Skeletal muscle cell (primary cell): ENCODE measurements around the gene UTP15.

Experiments used
- DNase-seq: peaks from one replicate; pipeline ENCODE4 v3.0.0-alpha.2; 2010; ENCODE audit warnings: low read depth
- H3K4me3 ChIP-seq: 2 replicates; pipeline ENCODE4 v1.5.1; 2011; ENCODE audit warnings: low read depth, mild to moderate bottlenecking, control low read depth, low read length, moderate library complexity

UTP15 gene

DNA sequence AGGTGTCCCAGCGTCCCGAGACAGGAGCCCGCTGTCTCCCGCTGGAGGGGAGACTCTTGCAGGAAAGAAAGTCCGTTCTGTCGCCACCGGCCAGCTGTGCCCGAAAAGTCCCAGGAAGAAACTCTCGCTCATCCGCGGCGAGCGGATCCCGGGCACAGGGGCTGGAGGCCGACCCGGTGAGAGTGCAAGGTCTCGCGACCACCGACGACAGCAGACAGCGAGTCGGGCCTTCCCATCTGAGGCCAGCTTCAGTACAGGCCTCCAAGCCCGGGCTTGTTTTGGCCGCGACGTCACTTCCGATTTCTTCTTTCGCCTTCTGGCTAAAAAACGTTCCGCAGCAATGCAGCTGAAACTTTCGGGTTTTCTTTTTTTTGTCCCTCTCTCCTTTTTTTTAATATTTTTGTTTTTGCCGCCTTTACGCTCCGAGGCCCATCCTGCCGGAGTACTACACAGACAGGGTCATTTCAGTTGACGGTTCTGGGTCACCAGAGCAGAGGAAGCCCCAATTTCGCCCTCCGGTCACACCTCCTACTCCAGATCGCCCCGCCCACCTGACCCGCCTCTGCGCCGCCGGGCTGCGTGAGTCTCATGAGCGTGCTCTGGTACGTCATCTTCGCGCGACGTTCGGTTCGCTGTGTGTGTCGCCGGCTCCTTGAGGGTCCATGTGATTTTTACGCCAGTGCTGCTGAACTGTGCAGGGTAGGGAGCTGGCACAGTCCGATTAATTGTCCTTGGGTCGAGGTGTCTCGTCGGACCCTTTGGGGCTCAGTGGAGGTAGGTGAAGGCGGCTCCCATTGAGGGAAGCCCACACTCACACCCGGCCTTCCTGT, at the start of gene UTP15, which contains the start of gene ANKRA2:
UTP15 (plus strand) TSS at position 605 of the 830 bp plus-strand sequence. CDS start 1,602 bp downstream, outside the sequence.
ANKRA2 (minus strand) TSS at position 501 of the 830 bp plus-strand sequence. CDS start 2,758 bp downstream, outside the sequence.
- H3K4me3 ChIP-seq, result peak within 1 kb of the TSS; percentile 88
- peak; percentile 95 for DNase-seq

- DNase-seq, result peak; percentile 27
- H3K4me3 ChIP-seq, result no peak overlapping the region
Measured at GRCh38 chr5:73519531-73520283, 45.8 kb upstream of the UTP15 start.

GRCh38 chr5:73522989-73523388, 42.6 kb upstream of the UTP15 start:
- DNase-seq, result no peak

GRCh38 chr5:73523861-73524260, 41.7 kb upstream of the UTP15 start:
- no peak for DNase-seq

More at GRCh38 chr5:73522989-73523388, 42.6 kb upstream of the UTP15 start:
- no peak overlapping the region for H3K4me3 ChIP-seq

DNA sequence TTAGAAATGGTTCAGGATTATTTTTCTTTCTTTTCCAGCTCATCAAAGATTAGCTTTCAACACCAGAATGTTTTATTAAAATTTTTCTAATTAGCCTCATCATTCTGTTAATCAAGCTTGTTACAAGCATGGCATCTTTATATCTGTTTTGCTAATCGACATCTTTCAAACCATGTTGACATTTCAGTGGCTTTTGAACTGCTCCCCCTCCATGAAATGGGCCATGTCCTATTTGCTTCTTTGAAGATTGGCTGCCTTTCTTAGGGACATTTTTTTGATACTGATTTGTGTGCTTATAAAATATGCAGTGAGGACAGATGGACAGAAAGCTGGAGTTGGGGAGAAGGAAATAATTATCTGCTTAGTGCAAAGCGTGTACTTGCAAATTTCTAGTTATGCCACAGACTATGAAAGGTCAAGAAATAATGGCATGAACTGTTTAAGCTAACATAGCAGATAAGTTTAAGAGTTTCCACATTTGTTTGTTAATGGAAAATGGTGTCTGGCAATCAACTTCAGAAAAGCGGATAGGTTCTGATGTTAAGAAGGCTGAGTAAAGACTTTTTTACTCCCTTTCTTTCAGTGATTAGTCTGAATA, 39.8 kb upstream of the UTP15 start:
- DNase-seq, result no peak
- no peak overlapping the region for H3K4me3 ChIP-seq

More at GRCh38 chr5:73523861-73524260, 41.7 kb upstream of the UTP15 start:
- H3K4me3 ChIP-seq, result no peak overlapping the region

DNA sequence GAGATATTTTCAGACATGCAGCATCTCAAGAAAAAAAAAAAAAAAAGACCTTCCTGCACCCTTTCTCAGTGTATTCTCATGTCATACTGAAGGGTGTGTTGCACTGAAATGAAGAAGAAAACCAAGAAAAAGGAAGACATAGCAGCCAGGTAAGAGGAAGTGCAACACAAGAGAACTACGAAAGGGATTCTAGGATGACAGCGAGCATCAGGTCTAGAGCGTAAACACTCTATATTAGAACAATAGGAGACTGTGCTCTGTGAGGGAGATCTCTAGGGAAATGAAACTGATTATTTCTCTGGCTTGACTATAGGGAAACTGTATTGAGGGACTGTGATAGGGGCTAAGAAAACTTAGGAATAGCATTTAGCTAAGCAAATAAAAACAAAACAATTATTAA, 37.3 kb upstream of the UTP15 start:
- no peak for DNase-seq
- no peak overlapping the region for H3K4me3 ChIP-seq

DNA sequence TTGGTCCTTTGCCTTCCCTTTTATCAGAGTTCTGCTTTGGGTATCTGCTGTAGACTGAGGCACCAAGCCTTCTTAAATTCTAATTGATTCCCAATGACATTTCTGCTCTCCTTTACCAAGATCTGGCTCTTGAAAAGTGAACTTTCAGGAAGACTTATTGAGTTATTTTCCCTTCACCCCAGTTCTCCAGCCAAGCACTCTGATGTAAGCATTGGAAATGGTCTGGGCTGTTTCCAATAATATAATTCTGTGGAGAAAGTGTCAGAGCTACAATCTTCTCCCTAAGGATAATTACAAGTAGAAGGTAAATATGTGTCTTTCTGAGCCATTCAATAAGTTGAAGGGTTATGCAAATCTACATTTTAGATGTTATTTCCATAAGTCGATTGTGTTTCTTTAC, 36.5 kb upstream of the UTP15 start:
- no peak for DNase-seq
- no peak overlapping the region for H3K4me3 ChIP-seq

DNA sequence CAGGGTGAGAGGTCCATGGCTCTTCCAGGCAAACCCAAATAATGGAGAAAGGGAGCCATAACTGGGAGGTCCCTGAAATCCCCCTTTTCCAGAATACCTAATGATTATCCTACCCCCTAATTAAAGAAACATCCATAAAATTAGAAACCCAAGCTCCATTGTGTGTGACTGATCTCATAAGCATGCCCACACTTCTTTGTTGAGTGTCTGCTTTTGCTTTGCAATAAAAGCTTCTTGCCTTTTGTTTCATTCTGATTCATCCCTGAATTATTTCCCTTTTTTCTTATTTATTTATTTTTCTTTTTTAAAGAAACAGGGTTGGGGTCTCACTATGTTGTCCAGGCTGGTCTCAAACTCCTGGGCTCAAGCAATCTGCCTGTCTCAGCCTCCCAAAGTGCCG, 34.2 kb upstream of the UTP15 start:
- no peak overlapping the region for H3K4me3 ChIP-seq
- DNase-seq, result no peak

DNA sequence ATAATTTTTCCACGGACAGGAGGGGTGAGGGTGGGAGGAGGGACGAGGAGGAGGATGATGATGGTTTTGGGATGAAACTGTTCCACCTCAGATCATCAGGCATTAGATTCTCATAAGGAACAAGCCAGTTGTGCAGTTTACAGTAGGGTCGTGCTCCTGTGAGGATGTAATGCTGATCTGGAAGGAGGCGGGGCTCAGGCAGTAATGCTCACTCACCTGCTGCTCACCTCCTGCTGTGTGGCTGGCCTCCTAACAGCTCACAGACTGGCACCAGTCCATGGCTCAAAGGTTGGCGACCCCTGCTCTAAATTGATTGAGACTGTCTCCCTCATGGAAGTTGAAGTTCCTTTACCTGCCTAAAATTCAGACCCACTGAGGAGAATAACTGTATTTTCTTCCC, 33.3 kb upstream of the UTP15 start:
- H3K4me3 ChIP-seq, result no peak overlapping the region

DNA sequence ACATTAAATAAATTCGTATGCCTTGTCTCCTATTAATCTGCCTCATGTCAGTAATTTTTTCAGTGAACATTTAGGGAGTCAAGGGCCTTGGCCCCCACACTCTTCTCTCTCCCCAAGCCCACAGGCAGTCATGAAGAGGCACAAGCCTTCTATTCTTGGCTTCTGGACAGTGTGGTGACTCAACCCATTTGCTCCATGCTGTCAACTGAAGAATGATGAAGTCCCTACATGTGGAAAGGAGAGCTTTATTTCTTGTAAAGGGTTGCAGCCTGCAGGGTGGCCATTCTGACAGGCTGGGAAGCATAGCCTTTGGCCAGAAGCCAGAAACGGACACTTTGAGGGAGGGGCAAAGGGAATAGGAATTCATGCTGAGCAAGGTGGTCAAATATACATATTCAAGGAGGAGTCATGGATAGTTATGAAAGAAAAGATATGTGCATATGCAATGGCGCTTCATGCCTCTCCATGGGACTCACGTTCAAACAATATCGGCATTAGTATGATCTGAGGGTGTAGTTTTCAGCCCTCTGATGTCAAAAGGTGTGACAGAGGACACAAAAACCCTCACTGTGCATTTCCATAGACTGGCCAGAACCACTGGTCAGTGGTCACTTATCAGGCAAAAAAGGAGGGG, 31.4 kb upstream of the UTP15 start:
- no peak for DNase-seq
- H3K4me3 ChIP-seq, result no peak overlapping the region

More for the DNA sequence above, 33.3 kb upstream of the UTP15 start:
- no peak for DNase-seq

GRCh38 chr5:73534971-73535370, 30.6 kb upstream of the UTP15 start:
- H3K4me3 ChIP-seq, result no peak overlapping the region
- no peak for DNase-seq

GRCh38 chr5:73539730-73540129, 25.8 kb upstream of the UTP15 start:
- no peak overlapping the region for H3K4me3 ChIP-seq
- DNase-seq, result no peak

GRCh38 chr5:73540192-73540591, 25.4 kb upstream of the UTP15 start:
- no peak overlapping the region for H3K4me3 ChIP-seq
- peak; percentile 34 for DNase-seq

DNA sequence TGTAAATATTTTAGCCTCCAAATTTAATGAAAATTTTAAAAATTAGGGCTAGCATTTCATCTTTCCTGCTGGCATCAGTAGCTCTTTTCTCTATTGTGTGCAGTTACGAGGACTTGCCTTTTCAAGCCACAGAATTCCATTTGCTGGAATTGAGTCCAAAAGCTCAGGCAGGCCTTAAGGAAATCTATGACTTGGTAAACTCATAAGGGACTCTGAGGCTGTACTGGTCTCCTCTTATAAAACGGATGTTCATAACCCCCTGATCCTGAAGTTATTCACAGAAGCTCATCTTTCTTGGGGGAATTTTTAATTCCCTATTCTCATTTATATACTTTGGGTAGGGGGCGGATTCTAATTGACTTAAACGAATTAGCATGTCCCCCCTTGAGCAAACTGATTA, 23.5 kb upstream of the UTP15 start:
- no peak for DNase-seq

GRCh38 chr5:73544429-73545402, 20.8 kb upstream of the UTP15 start:
- DNase-seq, result no peak
- H3K4me3 ChIP-seq, result no peak overlapping the region

More for the DNA sequence above, 23.5 kb upstream of the UTP15 start:
- no peak overlapping the region for H3K4me3 ChIP-seq

DNA sequence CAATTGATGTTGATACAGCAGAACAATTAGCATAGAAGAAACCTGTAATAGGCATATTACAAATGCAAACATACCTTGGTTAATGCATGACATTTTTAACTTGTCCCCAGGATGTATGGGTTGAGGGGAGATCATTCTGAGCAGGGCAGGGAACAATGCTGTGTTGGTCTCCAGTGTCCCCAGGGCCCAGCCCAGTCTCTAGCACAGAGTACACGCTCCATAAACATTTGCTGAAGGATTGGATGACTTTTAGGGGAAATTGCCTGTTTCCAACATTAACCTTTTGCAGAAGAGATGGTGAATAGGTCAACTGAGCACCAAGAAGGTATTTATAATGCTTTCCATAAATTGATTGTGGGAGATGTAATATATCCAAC, 20.2 kb upstream of the UTP15 start:
- no peak for DNase-seq
- no peak overlapping the region for H3K4me3 ChIP-seq

- no peak overlapping the region for H3K4me3 ChIP-seq
- DNase-seq, result no peak
Measured at GRCh38 chr5:73550016-73550415, 15.5 kb upstream of the UTP15 start.

DNA sequence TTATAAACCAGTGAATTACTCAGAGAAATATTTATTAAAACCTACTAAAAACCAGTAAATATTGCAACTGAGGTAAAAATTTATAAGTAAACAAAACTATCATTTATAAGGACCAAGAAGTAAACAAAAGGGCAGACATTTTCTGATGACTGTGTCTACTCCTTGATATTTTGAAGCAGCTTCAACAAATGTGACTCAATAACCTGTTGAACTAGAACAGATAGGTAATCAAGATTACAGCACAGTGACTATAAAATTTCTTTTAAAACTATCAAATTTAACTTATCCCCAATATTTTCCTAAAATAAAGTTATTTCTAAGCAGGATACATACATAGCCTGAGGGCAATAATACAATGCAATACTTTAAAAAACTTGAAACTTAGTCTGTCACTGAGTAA, 12.9 kb upstream of the UTP15 start:
- H3K4me3 ChIP-seq, result no peak overlapping the region

GRCh38 chr5:73558950-73559349, 6.6 kb upstream of the UTP15 start:
- no peak for DNase-seq
- H3K4me3 ChIP-seq, result no peak overlapping the region

More for the DNA sequence above, 12.9 kb upstream of the UTP15 start:
- DNase-seq, result no peak
